Measurements from ENCODE around the gene ETV3L. TPM values are rescaled to one million over a fixed set of nuclear protein-coding genes. Genes with fewer than 3 reads are reported as not detected.

Gene ETV3L
- not detected in 2 replicates for total RNA-seq

- no peak for TF ChIP-seq CTCF (conservative IDR thresholded peaks at IDR 0.05; ENCODE audit: low read depth, low read length)
- no peak for DNase-seq (ENCODE audit: low read depth)
Observed at GRCh38 chr1:157099633-157100009, at the start of gene ETV3L. Gene ETV3L, minus strand, starts transcription at chr1:157099808. Its CDS starts 285 bp downstream, at chr1:157099523.

GRCh38 chr1:157147906-157148700 is 48.5 kb upstream of the ETV3L start:
- DNase-seq (ENCODE audit: low read depth): no peak
- H3K4me3 ChIP-seq (ENCODE audit: low read depth, low read length): no peak overlapping the region
- no peak for TF ChIP-seq CTCF (conservative IDR thresholded peaks at IDR 0.05; ENCODE audit: low read depth, low read length)

More at GRCh38 chr1:157099633-157100009, at the start of gene ETV3L:
- no peak within 1 kb of the TSS for H3K4me3 ChIP-seq (ENCODE audit: low read depth, low read length)

- H3K4me3 ChIP-seq (ENCODE audit: low read depth, low read length): no peak overlapping the region
- no peak for DNase-seq (ENCODE audit: low read depth)
- no peak for TF ChIP-seq CTCF (conservative IDR thresholded peaks at IDR 0.05; ENCODE audit: low read depth, low read length)
Observed at GRCh38 chr1:157147037-157147436, 47.4 kb upstream of the ETV3L start.

- no peak for DNase-seq (ENCODE audit: low read depth)
- no peak for TF ChIP-seq CTCF (conservative IDR thresholded peaks at IDR 0.05; ENCODE audit: low read depth, low read length)
- H3K4me3 ChIP-seq (ENCODE audit: low read depth, low read length): no peak overlapping the region
Observed at GRCh38 chr1:157146244-157146643, 46.6 kb upstream of the ETV3L start.

- DNase-seq (ENCODE audit: low read depth): no peak
- no peak overlapping the region for H3K4me3 ChIP-seq (ENCODE audit: low read depth, low read length)
- no peak for TF ChIP-seq CTCF (conservative IDR thresholded peaks at IDR 0.05; ENCODE audit: low read depth, low read length)
Observed at GRCh38 chr1:157145076-157145475, 45.5 kb upstream of the ETV3L start.

- H3K4me3 ChIP-seq (ENCODE audit: low read depth, low read length): no peak overlapping the region
- DNase-seq (ENCODE audit: low read depth): no peak
- TF ChIP-seq CTCF (conservative IDR thresholded peaks at IDR 0.05; ENCODE audit: low read depth, low read length): no peak
Observed at GRCh38 chr1:157144509-157144908, 44.9 kb upstream of the ETV3L start.
